Spleen (tissue), 11 donors: ENCODE data around the gene BCAS4. TPM values are rescaled to one million over a fixed set of nuclear protein-coding genes. Genes with fewer than 3 reads are reported as not detected.

Source experiments
- DNase-seq: peaks from one replicate; pipeline ENCODE4 v3.0.0-alpha.2; 2020
- H3K27ac ChIP-seq, 8 donors: fragments of 200-600 bp; sonication (generic) in 7 of 8; 1 replicate in 4 of 8; 2 replicates in 4 of 8; pipeline versions ENCODE4 v1.5.0 to v1.8.0; 2016 to 2021; ENCODE audit warnings: inconsistent platforms in 4 of 8, mild to moderate bottlenecking in 4 of 8, moderate library complexity in 1 of 8
- H3K27me3 ChIP-seq, 7 donors: fragments of 200-600 bp; sonication (generic) in 6 of 7; replicated peaks in 1 of 7; 1 replicate in 4 of 7; 2 replicates in 3 of 7; pipeline versions ENCODE4 v1.5.0 to v1.8.0; 2016 to 2021; ENCODE audit warnings: inconsistent platforms in 3 of 7, mild to moderate bottlenecking in 1 of 7
- H3K36me3 ChIP-seq, 6 donors: fragments of 200-600 bp; sonication (generic) in 5 of 6; 1 replicate in 4 of 6; 2 replicates in 2 of 6; pipeline versions ENCODE4 v1.5.0 to v1.8.0; 2016 to 2021; ENCODE audit warnings: inconsistent platforms in 2 of 6
- H3K4me1 ChIP-seq, 6 donors: fragments of 200-600 bp; sonication (generic) in 5 of 6; 1 replicate in 3 of 6; 2 replicates in 3 of 6; pipeline versions ENCODE4 v1.5.0 to v1.8.0; 2016 to 2021; ENCODE audit warnings: inconsistent platforms in 3 of 6
- H3K4me3 ChIP-seq, 8 donors: fragments of 200-600 bp; sonication (generic) in 7 of 8; 1 replicate in 4 of 8; 2 replicates in 4 of 8; pipeline versions ENCODE4 v1.5.0 to v1.8.0; 2016 to 2021; ENCODE audit warnings: inconsistent platforms in 4 of 8, mild to moderate bottlenecking in 4 of 8, moderate library complexity in 2 of 8
- H3K9me3 ChIP-seq, 8 donors: fragments of 200-600 bp; sonication (generic) in 7 of 8; 1 replicate in 4 of 8; 2 replicates in 4 of 8; pipeline versions ENCODE4 v1.5.0 to v1.8.0; 2016 to 2021; ENCODE audit warnings: inconsistent platforms in 4 of 8
- POLR2A ChIP-seq, 3 donors: fragments of 450-650 bp; IDR thresholded peaks; one replicate each; pipeline ENCODE4 v1.5.1; 2017; ENCODE audit warnings: antibody characterized with exemption in 3 of 3, mild to moderate bottlenecking in 1 of 3
- POLR2AphosphoS5 ChIP-seq, 3 donors: sonication (generic); formaldehyde crosslinking; IDR thresholded peaks; one replicate each; pipeline ENCODE4 v1.5.1; 2017; ENCODE audit warnings: antibody characterized with exemption in 3 of 3
- WGBS, 5 donors: extraction: QIAGEN DNeasy Blood & Tissue Kit in 3 of 5; methylation state at CpG; one replicate each; pipeline versions ENCODE4 v1.1.5 to v1.1.7; 2013 to 2018; 5-methylcytosine and 5-hydroxymethylcytosine counted together
- intact Hi-C: fragments of 100-400 bp; cut with DNase I; formaldehyde crosslinking; loops from one replicate; pipeline ENCODE4 v1.15.0; 2023; ENCODE audit warnings: low total_unique reads
- polyA plus RNA-seq, 3 donors: library from polyadenylated mRNA; stranded (reverse); fragments of 200-250 nt; gene quantifications; one replicate each; pipeline ENCODE4 v1.2.1, GENCODE V29; 2013
- total RNA-seq, 7 donors: library from RNA; depleted of rRNA in 3 of 7; stranded (reverse); fragments of >200 nt in 3 of 7; fragmentation: NEBNext Ultra II Directional in 4 of 7; extraction: Animal tissue kit (Norgen Biotek cat#: 25700) in 4 of 7; gene quantifications; one replicate each; pipeline versions ENCODE4 v1.1.0 to v1.2.1, GENCODE V29; 2016 to 2021
- TF ChIP-seq, protein P1 (sequence below), 11 experiments: fragments of 200-600 bp in 7 of 11; fragments of 450-650 bp in 4 of 11; sonication (generic) in 4 of 11; IDR thresholded peaks in 8 of 11; conservative IDR thresholded peaks in 3 of 11; 1 replicate in 7 of 11; 2 replicates in 4 of 11; pipeline versions ENCODE4 v1.4.0 to v1.8.0; 2016 to 2021; ENCODE audit warnings: antibody characterized with exemption in 11 of 11, inconsistent platforms in 4 of 11, mild to moderate bottlenecking in 1 of 11
- donor health status: healthy with polysubstance abuse.
- donor health status: DM: no; HTN: no; CAD: no; lungs with moderate emphysema.
- donor health status: DM: no; HTN: no; CAD: no.
- donor health status: Bipolar disorder and iron deficiency.
- donor health status: healthy.
- donor health status: DM: no; HTN: no; CAD: no.
- donor health status: DM: yes; HTN: yes; CAD: no.

BCAS4 gene
- total and polyA plus RNA-seq, 10 donors, result 11.8 to 33.3 (median 19.7) TPM

GRCh38 chr20:50854506-50855249, 59.8 kb downstream of the BCAS4 start:
- Histone ChIP-seq H3K27ac (no peak overlapping the region), H3K27me3 (no peaks in the 10 kb centered on the region), H3K4me3 (no peak overlapping the region), H3K36me3 (peaks cover 0 to 34% (median 3%) of the 10 kb centered on the region in 6 donors), H3K4me1 (peaks cover 0 to 15% (median 0%) of the 10 kb centered on the region in 6 donors), H3K9me3 (no peaks in the 10 kb centered on the region)
- no peak for TF ChIP-seq POLR2AphosphoS5 (IDR thresholded peaks at IDR 0.05)
- TF ChIP-seq POLR2A (IDR thresholded peaks at IDR 0.05), result no peak
- TF ChIP-seq, protein P1, sequence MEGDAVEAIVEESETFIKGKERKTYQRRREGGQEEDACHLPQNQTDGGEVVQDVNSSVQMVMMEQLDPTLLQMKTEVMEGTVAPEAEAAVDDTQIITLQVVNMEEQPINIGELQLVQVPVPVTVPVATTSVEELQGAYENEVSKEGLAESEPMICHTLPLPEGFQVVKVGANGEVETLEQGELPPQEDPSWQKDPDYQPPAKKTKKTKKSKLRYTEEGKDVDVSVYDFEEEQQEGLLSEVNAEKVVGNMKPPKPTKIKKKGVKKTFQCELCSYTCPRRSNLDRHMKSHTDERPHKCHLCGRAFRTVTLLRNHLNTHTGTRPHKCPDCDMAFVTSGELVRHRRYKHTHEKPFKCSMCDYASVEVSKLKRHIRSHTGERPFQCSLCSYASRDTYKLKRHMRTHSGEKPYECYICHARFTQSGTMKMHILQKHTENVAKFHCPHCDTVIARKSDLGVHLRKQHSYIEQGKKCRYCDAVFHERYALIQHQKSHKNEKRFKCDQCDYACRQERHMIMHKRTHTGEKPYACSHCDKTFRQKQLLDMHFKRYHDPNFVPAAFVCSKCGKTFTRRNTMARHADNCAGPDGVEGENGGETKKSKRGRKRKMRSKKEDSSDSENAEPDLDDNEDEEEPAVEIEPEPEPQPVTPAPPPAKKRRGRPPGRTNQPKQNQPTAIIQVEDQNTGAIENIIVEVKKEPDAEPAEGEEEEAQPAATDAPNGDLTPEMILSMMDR (IDR thresholded peaks at IDR 0.05 in 8 of 11, conservative IDR thresholded peaks at IDR 0.05 in 3 of 11), result no peak
- intact Hi-C loops, result no loop called here
- no peak for DNase-seq
- 85 to 93% (median 87%) methylated on average over 14 to 18 of the region's 18 CpGs for whole genome bisulfite sequencing, 5 donors

DNA sequence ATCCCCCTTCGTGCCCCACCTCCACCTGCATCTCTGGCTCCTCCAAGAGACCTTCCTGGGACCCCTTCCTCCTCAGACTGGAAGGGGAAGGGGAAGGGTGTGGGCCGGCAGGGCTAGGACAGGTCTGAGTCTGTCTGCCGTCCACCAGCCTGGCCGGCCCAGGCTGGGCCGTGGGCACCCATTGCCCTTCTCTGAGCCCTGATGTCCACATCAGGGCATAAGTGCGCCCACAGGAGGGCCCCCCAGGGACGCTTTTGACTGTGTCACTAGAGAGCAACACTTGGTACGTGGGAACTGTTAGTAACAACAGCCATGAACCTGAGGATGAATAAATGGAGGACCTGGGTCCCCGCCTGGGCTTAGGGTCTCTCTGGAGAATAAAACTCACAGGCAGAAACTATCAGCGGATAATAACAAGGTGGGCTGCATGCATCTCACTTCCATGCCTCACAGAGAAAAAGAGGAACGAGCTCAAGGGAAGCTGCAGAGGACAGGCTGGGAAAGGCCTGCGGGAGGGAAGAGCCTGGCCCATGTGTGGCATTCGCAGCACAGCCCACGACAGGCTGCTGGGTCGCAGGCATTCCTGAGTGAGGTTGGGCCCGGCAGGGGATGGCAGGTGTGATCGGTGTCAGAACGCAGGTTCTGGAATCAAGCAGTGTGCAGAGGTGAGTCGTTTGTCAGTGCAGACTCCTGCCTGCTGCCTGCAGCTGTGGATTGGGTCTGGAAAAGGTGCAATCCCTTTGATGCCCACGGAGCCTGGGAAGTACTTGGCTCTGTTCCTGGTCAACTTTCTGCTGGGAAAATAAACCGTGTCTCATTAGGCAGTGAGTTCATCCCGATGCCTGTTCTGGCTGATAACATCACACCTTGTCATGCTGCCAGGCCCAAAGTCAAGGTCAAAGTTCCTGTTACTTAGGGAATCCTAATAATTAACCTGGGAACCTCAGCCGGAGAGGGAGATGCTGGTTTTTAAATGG, 60.9 kb downstream of the BCAS4 start:
- no peak overlapping the region for H3K27ac ChIP-seq
- H3K4me1 ChIP-seq, result peaks cover 0 to 9% (median 0%) of the 10 kb centered on the region in 6 donors
- TF ChIP-seq, protein P1 (IDR thresholded peaks at IDR 0.05 in 8 of 11, conservative IDR thresholded peaks at IDR 0.05 in 3 of 11), result no peak
- intact Hi-C loops, result no loop called here
- peaks cover 0 to 39% (median 3%) of the 10 kb centered on the region in 6 donors for H3K36me3 ChIP-seq
- no peak overlapping the region for H3K4me3 ChIP-seq
- 74 to 80% (median 78%) methylated on average over 20 to 23 of the region's 23 CpGs for WGBS, 5 donors
- H3K27me3 ChIP-seq, result no peaks in the 10 kb centered on the region
- no peak for DNase-seq
- H3K9me3 ChIP-seq, result no peaks in the 10 kb centered on the region

- Histone ChIP-seq H3K27ac (no peak overlapping the region), H3K27me3 (no peaks in the 10 kb centered on the region), H3K4me1 (peaks cover 0 to 9% (median 0%) of the 10 kb centered on the region in 6 donors), H3K9me3 (no peaks in the 10 kb centered on the region), H3K4me3 (no peak overlapping the region), H3K36me3 (peaks cover 0 to 39% (median 3%) of the 10 kb centered on the region in 6 donors)
- WGBS, 5 donors, result 86 to 94% (median 90%) methylated on average over 5 of the region's 5 CpGs
- no peak for DNase-seq
- TF ChIP-seq POLR2A (IDR thresholded peaks at IDR 0.05) (no peak), POLR2AphosphoS5 (IDR thresholded peaks at IDR 0.05) (no peak)
- TF ChIP-seq, protein P1 (IDR thresholded peaks at IDR 0.05 in 8 of 11, conservative IDR thresholded peaks at IDR 0.05 in 3 of 11), result no peak
- intact Hi-C loops, result no loop called here
Observed at GRCh38 chr20:50856475-50857041, 61.7 kb downstream of the BCAS4 start.
